ENCODE results near the gene NFU1.

DNA sequence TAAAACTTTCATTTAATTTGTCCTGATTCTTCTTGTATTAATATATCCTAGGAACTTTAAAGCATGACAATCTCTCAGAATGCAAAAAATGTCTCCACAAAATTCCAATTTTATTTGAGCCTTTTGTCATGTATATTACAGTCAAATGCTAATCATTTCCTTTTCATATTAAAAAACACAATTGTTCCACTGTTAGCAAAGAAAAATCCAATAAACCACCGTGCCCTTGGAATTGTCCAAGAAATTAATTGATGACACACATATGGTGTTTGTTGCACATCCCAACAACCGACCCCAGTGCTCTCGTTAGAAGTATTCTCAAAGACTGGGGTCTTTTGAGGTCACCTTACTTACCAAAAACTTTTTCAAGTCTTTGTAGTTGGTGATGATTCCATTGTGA lies 78.3 kb downstream of the NFU1 start:
- TF ChIP-seq ZNF530 (tag by site-specific recombination; IDR thresholded peaks at IDR 0.05; ENCODE audit: low read depth), result no peak
- TF ChIP-seq, protein P1, sequence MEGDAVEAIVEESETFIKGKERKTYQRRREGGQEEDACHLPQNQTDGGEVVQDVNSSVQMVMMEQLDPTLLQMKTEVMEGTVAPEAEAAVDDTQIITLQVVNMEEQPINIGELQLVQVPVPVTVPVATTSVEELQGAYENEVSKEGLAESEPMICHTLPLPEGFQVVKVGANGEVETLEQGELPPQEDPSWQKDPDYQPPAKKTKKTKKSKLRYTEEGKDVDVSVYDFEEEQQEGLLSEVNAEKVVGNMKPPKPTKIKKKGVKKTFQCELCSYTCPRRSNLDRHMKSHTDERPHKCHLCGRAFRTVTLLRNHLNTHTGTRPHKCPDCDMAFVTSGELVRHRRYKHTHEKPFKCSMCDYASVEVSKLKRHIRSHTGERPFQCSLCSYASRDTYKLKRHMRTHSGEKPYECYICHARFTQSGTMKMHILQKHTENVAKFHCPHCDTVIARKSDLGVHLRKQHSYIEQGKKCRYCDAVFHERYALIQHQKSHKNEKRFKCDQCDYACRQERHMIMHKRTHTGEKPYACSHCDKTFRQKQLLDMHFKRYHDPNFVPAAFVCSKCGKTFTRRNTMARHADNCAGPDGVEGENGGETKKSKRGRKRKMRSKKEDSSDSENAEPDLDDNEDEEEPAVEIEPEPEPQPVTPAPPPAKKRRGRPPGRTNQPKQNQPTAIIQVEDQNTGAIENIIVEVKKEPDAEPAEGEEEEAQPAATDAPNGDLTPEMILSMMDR (tag by site-specific recombination; IDR thresholded peaks at IDR 0.05), result no peak
- no peak for TF ChIP-seq ZNF629 (tag by site-specific recombination; IDR thresholded peaks at IDR 0.05)
- no peak for TF ChIP-seq ZEB2 (tag by site-specific recombination; IDR thresholded peaks at IDR 0.05)
- no peak for TF ChIP-seq HOXA7 (CRISPR knock-in tag; IDR thresholded peaks at IDR 0.05; ENCODE audit: borderline replicate concordance)
